ENCODE data around the gene HNF4A.

DNA sequence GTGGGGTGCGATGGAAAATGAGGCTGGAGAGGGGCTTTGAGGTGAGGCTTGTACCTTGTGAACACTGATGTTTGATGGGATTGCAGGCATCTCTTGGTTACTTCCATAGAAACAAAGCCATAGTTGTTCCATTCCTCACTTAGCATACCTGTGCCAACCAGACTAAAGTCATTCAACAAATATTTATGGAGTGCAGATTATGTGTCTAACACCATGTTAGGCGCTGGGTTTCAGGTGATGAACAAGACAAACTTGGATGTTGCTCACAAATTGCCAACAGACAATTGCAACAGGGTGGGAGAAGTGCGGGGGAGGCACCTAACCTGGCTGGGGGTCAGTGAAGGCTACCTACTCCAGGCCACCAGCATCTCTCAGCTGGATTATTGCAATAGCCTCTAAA, 121.7 kb downstream of the HNF4A start:
- no peak for TF ChIP-seq EZH2 (IDR thresholded peaks at IDR 0.05; ENCODE audit: borderline replicate concordance, low read depth, low read length, severe bottlenecking)
- TF ChIP-seq, protein P1, sequence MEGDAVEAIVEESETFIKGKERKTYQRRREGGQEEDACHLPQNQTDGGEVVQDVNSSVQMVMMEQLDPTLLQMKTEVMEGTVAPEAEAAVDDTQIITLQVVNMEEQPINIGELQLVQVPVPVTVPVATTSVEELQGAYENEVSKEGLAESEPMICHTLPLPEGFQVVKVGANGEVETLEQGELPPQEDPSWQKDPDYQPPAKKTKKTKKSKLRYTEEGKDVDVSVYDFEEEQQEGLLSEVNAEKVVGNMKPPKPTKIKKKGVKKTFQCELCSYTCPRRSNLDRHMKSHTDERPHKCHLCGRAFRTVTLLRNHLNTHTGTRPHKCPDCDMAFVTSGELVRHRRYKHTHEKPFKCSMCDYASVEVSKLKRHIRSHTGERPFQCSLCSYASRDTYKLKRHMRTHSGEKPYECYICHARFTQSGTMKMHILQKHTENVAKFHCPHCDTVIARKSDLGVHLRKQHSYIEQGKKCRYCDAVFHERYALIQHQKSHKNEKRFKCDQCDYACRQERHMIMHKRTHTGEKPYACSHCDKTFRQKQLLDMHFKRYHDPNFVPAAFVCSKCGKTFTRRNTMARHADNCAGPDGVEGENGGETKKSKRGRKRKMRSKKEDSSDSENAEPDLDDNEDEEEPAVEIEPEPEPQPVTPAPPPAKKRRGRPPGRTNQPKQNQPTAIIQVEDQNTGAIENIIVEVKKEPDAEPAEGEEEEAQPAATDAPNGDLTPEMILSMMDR (IDR thresholded peaks at IDR 0.05; ENCODE audit: borderline replicate concordance, extremely low read depth, low read length, poor library complexity, severe bottlenecking): no peak
